A204.1 (cell line): ENCODE results near the gene OAS2.
"Not testable (repeated sequence)": the region's sequence is repeated elsewhere in the genome, so short reads cannot be mapped to it uniquely, and the experiment has no call there.

Experiments
- FAIRE-seq: peaks from 2 replicates; lab custom pipeline; 2012; peaks lifted over from hg19 to GRCh38; lab: Jason Lieb, UNC

OAS2 gene

DNA sequence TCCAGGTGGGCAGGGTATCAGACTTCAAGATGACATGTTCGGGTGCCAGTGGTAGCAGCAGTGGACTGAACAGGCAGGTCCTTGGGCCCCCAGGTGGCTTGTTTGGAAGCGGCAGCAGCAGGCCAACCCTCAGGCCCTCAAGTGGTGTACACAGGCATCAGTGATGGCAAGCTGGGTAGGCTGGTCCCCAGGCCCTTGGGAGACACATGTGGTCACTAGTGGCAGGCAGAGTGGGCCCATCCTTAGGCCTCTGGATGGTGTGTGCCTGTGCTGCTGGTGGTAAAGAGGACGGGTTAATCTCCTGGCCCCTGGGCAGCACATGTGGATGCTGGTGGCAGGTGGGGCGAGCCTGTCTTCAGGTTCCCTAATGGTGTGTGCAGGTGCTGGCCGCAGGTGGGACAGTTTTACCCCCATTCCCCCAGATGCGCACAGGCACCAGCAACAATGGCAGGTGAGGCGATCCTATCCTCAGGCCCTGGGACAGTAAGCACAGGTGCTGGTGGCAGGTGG, 8.0 kb downstream of the OAS2 start:
- FAIRE-seq = no peak

- no peak for FAIRE-seq
Measured at GRCh38 chr12:112987561-112987960, 9.2 kb downstream of the OAS2 start.

DNA sequence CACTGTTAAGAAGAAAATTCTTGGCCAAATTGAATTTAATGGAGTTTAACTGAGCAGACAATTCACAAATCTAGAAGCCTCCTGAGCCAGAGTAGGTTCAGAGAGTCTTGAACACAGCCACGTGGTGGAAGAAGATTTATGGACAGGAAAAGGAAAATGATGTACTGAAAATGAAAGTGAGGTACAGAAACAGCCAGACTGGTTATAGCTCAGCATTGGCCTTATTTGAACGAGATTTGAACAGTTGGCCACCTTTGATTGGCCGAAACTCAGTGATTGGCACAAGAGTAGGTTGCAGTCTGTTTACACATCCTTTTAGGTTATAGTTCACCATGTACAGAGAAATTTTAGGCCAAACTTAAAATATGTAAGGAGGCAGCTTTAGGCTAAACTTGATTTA, 9.9 kb downstream of the OAS2 start:
- FAIRE-seq = no peak

DNA sequence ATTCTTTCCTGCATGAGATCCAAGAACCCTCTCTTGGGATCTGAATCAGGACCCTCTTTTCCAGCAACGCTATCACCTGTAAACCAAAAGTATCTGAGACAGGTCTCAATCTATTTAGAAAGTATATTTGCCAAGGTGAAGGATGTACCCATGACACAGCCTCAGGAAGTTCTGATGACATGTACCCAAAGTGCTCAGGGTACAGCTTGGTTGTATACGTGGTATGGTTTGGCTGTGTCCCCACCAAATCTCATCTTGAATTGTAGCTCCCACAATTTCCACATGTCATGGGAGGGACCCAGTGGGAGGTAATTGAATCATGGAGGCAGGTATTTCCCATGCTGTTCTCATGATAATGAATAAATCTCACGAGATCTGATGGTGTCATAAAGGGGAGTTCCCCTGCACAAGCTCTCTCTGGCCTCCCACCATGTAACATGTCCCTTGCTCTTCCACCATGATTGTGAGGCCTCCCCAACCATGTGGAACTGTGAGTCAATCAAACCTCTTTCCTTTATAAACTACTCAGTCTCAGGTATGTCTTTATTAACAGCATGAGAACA, 10.6 kb downstream of the OAS2 start:
- FAIRE-seq = not testable (repeated sequence)

DNA sequence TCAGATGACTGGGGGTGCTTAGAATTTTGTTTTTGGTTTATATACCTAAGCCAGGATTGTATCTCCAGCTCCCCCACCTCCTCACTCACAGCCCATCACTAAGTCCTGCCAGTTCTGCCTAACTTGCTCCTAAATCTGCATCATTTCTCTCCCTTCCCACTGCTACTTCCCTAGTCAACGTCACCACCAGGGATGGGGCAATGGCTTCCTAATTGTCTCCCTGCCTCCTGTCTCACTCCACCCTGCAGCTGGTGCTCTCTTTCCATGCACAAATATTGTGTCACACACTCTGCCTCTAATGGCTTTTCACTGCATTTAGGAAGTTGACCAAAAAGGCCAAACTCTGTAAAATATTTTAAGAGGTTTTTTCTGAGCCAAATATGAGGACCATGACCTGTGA, 11.5 kb downstream of the OAS2 start:
- no peak for FAIRE-seq

DNA sequence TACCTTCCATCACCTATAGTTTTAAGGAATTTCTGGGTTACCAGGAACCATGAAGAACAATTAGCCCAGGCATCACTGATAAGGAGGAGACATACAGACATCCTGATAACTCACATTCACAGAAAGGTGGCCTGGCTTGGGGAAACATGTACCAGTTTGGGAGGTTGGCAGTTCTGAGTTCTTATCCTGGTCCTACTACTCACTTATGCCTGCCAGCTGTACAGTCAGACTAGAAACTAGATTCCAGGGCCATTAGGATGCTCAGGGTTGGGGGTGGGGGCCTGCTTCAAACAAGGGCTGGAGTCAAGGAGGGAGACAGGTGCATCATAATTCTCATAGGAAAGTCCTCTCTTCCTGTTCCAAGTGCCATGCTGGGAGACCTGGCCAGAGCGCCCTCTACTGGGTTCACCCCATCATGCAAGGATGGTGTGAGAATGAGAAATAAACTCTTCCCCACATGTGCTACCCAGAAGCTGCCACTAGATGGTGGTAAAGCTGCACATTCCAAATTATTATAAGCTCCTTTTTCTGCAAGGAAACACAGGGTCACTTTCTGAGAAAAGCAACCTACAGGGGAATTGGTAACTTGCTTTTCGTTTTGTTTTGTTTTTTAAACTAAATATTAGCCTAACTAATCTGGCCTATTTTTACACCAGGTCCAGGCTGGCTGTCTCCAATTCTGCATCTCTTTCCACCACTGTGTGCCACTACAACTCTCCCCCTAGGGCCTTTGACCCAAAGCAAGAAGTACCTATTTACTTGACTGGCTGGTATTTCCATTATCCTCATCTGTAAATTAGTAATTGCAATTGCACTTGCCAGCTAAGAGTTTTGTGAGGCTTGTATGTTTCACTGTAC, 14.5 kb downstream of the OAS2 start:
- peak; percentile 93 for FAIRE-seq

GRCh38 chr12:112995008-112995407, 16.7 kb downstream of the OAS2 start:
- FAIRE-seq = no peak

GRCh38 chr12:112996501-112996900, 18.2 kb downstream of the OAS2 start:
- no peak for FAIRE-seq

DNA sequence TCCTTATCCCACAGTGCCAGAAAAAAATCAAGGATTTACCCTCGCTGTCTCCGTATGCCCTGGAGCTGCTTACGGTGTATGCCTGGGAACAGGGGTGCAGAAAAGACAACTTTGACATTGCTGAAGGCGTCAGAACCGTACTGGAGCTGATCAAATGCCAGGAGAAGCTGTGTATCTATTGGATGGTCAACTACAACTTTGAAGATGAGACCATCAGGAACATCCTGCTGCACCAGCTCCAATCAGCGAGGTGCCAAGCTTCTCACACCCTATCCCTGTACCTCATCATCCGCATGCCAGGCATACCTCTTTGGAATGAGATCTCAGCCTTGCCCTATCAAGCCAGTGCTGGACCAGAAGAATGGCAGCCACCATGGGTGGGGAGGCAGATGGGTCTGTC, 19.2 kb downstream of the OAS2 start:
- FAIRE-seq = no peak

- FAIRE-seq = no peak
Measured at GRCh38 chr12:112998987-112999767, 20.9 kb downstream of the OAS2 start.

- no peak for FAIRE-seq
Measured at GRCh38 chr12:113000433-113000832, 22.1 kb downstream of the OAS2 start.

DNA sequence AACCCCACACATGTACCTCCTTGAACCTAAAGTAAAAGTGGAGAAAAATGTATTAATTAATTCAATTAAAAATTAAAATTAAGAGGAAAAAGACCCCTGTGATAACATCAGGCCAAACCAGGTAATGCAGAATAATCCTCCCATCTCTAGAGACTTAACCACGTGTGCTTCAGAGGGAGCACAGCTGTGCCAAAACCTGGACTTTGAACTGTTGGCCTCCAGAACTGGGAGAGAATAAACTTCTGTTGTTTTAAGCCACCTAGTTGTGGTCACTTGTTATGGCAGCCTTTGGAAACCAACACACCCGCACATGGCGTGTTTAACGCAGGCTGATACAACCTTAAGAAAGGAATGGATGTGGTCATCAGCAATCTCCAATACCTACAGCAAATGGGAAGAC, 23.8 kb downstream of the OAS2 start:
- no peak for FAIRE-seq

- no peak for FAIRE-seq
Measured at GRCh38 chr12:113002676-113003075, 24.4 kb downstream of the OAS2 start.

DNA sequence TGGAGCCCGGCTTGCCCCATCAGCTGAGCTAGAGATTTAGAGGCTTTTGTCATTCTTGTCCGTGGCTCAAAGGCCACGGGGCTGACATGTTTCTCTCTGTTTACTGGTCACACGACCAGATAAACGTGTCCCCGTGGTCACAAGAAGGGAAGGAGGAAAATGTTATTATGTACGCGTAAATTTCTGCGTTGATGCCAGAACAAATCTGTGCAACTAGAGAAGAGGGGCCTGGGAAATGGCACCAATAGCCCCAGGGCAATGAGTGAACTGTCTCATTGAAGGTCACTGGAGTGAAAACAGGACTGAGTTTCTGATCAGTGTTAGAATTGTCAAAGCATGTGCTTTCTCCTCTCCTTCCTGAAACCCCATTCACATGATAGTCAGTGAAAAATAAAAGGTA, 25.3 kb downstream of the OAS2 start:
- FAIRE-seq = no peak

DNA sequence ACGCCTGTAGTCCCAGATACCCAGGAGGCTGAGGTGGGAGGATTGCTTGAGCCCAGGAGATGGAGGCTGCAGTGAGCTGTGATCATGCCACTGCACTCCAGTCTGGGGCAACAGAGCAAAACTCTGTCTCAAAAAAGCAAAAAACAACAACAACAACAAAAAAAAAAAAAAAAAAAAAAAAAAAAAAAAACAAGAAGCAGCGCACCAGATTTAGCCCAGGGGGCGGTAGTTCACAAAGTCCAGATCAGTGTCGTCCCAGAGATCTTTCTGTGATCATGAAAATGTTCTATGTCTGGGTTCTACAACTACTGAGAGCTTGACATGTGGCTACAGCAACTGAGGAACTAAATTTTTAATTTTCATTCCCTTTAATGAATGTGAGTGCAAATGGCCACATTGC, 27.4 kb downstream of the OAS2 start:
- FAIRE-seq = no peak

- FAIRE-seq = no peak
Measured at GRCh38 chr12:113006206-113006605, 27.9 kb downstream of the OAS2 start.

DNA sequence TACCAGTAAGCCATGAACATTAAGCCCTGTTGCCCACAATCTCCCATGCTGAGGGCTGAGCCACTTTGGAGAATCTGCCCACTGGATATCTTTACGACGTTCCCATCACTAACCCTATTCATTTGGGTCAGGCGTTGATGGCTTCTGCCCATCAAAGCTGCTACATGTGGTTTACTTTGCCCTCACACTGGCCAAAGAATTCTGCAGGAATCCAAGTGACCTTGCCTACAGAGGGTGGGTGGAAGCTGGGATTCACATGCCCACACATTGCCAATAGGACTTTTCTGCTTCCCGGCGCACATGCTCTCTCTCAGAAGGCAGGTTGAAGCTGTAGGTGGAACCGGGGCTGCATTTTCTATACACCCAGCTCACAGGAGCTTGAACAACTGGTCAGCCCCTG, 28.3 kb downstream of the OAS2 start:
- no peak for FAIRE-seq

DNA sequence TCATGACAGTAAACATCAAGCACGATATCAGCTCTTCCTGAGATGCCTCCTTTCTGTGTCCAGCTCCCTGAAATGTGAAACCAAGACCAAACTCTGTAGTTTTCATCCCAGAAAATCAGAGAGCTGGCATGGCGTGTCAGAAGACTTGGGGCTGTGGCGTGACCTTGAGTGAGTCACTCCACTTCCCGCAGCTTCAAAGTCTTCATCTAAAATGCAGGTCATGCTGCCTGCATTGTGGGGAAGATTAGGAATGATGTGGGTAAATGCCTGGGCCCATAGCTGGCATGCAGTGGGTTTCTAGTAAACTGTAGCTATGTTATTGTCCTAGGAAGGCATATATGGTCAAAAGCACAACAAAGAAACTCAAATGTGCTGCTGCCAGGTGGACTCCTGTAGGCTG, 28.8 kb downstream of the OAS2 start:
- FAIRE-seq = no peak

GRCh38 chr12:113010701-113011100, 32.4 kb downstream of the OAS2 start:
- FAIRE-seq = no peak

- FAIRE-seq = no peak
Measured at GRCh38 chr12:113014565-113014964, 36.2 kb downstream of the OAS2 start.

GRCh38 chr12:113016796-113017195, 38.5 kb downstream of the OAS2 start:
- FAIRE-seq = no peak

DNA sequence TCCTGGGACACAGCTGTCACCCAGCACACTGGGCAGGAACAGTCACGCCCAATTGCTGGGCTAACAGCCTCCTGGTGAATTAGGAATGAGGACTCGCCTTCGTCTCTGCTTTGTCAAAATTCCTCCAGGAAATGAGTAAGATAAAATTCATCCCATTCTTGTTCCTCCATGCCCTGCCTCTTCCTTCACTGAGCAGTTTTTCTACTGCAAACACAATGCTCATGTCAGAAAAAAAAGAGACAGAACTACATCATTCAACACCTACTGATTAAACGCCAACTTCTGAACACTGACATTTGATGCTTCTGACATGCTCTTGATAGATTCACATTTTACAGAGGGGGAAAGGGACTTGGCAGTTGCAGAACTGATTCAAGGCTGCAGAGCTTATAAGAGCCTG, 40.7 kb downstream of the OAS2 start:
- FAIRE-seq = no peak

DNA sequence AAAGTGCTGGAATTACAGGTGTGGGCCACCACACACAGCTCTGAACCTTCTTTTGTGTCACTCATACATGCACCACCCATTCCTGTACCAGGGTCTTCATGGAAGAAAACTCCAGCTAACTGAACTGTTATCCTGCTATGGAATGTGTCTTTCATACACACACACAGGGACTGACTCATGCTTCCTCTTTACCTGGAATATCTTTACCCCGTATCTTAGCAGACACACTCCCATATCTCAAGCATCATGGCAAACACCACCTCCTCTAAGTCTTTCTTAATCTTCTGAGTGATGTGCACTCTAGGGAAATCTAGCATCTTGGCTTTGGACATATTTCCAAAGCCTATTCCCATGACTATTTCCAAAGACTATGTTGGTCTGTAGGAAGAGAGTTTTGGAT, 43.2 kb downstream of the OAS2 start:
- no peak for FAIRE-seq
